SJCRH30 (cell line): Measurements from ENCODE around the gene CEP164. TPM values are rescaled to one million over a fixed set of nuclear protein-coding genes. Genes with fewer than 3 reads are reported as not detected.

Experiments
- DNase-seq, 2 experiments: peaks; one replicate each; pipeline ENCODE4 v3.0.0-alpha.2; 2015 to 2020
- H3K27ac ChIP-seq: fragments of 250-450 bp; sonication (Bioruptor Pico); 2 replicates; pipeline ENCODE4 v1.5.1; 2020; ENCODE audit warnings: mild to moderate bottlenecking, moderate library complexity
- H3K27me3 ChIP-seq: fragments of 250-450 bp; sonication (Bioruptor Pico); 2 replicates; pipeline ENCODE4 v1.5.1; 2020; ENCODE audit warnings: mild to moderate bottlenecking, moderate library complexity
- H3K36me3 ChIP-seq: fragments of 250-450 bp; sonication (Bioruptor Pico); 2 replicates; pipeline ENCODE4 v1.5.1; 2020; ENCODE audit warnings: mild to moderate bottlenecking, moderate library complexity
- H3K4me1 ChIP-seq: fragments of 250-450 bp; sonication (Bioruptor Pico); 2 replicates; pipeline ENCODE4 v1.5.1; 2020; ENCODE audit warnings: mild to moderate bottlenecking, moderate library complexity
- H3K4me3 ChIP-seq: fragments of 250-450 bp; sonication (Bioruptor Pico); 2 replicates; pipeline ENCODE4 v1.5.1; 2020; ENCODE audit warnings: mild to moderate bottlenecking, moderate library complexity
- H3K9me3 ChIP-seq: fragments of 250-450 bp; sonication (Bioruptor Pico); replicated peaks from 2 replicates; pipeline ENCODE4 v1.5.1; 2020; ENCODE audit warnings: mild to moderate bottlenecking, moderate library complexity
- total RNA-seq: library from RNA; depleted of rRNA; stranded (reverse); fragments of >200 nt; shearing (Covaris generic); gene quantifications from 2 replicates; pipeline ENCODE4 v1.2.3, GENCODE V29; 2014

Gene CEP164
- total RNA-seq, 1 experiment from 2014 or later, result 12.6 TPM

DNA sequence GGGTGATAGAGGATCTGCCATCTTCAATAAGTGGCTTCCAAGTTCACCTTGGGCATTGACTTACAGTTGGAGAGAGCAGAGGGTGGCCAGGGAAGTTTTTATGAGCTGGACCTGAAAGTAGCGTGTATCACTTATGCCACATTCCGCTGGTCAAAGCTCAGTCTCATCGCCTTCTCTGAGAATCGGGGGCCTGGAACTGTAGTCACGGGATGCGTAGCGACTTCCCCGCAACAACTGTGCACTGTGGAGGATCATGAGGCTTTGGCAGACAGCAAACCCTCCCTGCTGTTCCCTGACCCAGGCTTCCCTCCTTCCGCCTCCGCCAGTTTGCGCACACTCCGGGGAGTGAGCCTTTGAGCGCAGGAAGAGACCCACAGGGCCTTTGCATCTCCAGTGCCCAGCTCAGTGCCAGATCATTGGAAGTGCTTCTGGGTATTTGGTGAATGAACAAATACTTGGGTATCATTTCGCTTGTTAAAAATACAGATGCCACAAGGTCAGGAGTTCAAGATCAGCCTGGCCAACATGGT is 95.5 kb downstream of the CEP164 start:
- no peaks in the 10 kb centered on the region for H3K9me3 ChIP-seq
- H3K4me1 ChIP-seq, result no peaks in the 10 kb centered on the region
- no peaks in the 10 kb centered on the region for H3K36me3 ChIP-seq
- H3K27ac ChIP-seq, result no peak overlapping the region
- no peak for DNase-seq
- H3K4me3 ChIP-seq, result no peak overlapping the region
- H3K27me3 ChIP-seq, result no peaks in the 10 kb centered on the region

- H3K4me3 ChIP-seq, result no peak overlapping the region
- no peaks in the 10 kb centered on the region for H3K36me3 ChIP-seq
- H3K27me3 ChIP-seq, result no peaks in the 10 kb centered on the region
- H3K9me3 ChIP-seq, result no peaks in the 10 kb centered on the region
- no peak for DNase-seq
- H3K4me1 ChIP-seq, result no peaks in the 10 kb centered on the region
- H3K27ac ChIP-seq, result no peak overlapping the region
These were observed 97.1 kb downstream of the CEP164 start for GRCh38 chr11:117424781-117425180.

DNA sequence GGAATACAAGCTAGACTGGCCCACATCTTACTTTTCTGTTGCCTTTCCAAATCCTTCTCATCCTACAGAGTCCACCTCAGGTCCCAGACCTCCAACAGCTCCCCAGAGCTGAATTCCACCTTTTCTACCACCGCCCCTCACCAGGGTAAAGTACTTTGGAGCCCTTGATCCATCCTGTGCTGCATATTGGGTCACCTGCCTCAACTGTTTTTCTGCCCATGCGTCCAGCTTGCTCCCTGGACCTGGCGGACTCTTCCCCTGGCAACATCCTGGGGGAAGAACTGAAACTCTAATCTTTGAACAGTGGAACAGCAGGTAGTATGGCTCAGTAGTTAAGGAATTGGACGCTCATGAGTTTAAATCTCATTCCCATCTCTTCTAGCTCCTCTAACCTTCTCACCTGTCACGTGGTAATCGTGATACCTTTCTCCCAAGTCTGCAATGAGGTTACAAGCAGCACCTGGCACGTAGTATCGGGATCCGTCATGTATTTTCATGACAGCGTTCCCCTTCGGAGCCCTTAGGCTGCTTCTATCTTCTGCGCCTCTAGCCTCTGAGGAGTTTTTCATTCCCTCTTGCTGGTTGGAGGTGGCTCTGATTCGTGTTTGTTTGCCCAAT is 98.1 kb downstream of the CEP164 start:
- no peaks in the 10 kb centered on the region for H3K9me3 ChIP-seq
- H3K4me3 ChIP-seq, result no peak overlapping the region
- no peak overlapping the region for H3K27ac ChIP-seq
- no peaks in the 10 kb centered on the region for H3K4me1 ChIP-seq
- H3K36me3 ChIP-seq, result no peaks in the 10 kb centered on the region
- no peak for DNase-seq
- H3K27me3 ChIP-seq, result no peaks in the 10 kb centered on the region

DNA sequence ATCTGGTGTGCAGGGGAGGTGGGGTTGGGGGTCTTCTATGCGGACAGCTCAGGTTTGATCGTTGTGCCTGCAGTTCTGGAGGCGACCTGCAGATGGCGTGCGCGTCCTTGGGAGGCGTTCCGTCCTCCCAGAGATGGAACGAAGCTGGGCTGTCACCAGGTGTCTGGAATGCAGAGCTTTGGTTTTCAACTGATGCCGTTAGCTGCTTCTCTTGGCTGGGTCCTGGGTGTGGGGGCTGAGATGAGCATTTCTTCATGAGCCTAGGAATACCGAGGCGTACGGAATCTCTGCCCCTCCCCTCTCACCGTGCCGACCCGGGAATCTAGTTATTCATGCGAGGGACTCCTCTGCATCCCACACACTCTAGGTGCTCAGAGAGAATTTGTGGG is 98.6 kb downstream of the CEP164 start:
- no peaks in the 10 kb centered on the region for H3K27me3 ChIP-seq
- H3K27ac ChIP-seq, result no peak overlapping the region
- no peaks in the 10 kb centered on the region for H3K9me3 ChIP-seq
- H3K36me3 ChIP-seq, result no peaks in the 10 kb centered on the region
- DNase-seq, result peak; percentile 50 to 66
- H3K4me3 ChIP-seq, result no peak overlapping the region
- no peaks in the 10 kb centered on the region for H3K4me1 ChIP-seq

DNA sequence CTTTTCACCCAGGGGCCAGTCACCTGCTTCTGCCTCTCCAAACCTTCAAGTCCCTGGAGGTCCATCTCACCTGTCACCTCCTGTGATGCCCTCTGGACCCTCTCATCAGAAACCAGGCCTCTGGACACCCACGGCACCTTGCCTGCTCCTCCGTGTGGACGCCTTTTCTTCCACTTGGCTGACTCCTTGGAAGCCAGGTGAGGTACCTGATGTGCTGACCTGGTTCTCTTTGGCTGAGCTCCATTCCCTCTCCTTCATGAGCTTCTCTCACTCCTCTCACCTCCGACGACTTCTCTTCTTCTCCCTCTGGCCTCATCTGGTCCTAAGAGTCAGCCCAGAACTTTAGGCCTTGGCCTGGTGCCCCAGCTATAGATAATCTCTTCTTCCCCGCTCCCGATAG is 99.3 kb downstream of the CEP164 start:
- DNase-seq, result no peak
- H3K4me3 ChIP-seq, result no peak overlapping the region
- H3K9me3 ChIP-seq, result no peaks in the 10 kb centered on the region
- H3K4me1 ChIP-seq, result no peaks in the 10 kb centered on the region
- H3K27me3 ChIP-seq, result no peaks in the 10 kb centered on the region
- no peaks in the 10 kb centered on the region for H3K36me3 ChIP-seq
- H3K27ac ChIP-seq, result no peak overlapping the region

GRCh38 chr11:117427356-117427874 is 99.8 kb downstream of the CEP164 start:
- Histone ChIP-seq H3K4me1 (no peaks in the 10 kb centered on the region), H3K27me3 (no peaks in the 10 kb centered on the region), H3K36me3 (no peaks in the 10 kb centered on the region), H3K4me3 (no peak overlapping the region), H3K27ac (no peak overlapping the region), H3K9me3 (no peaks in the 10 kb centered on the region)
- DNase-seq, result no peak

DNA sequence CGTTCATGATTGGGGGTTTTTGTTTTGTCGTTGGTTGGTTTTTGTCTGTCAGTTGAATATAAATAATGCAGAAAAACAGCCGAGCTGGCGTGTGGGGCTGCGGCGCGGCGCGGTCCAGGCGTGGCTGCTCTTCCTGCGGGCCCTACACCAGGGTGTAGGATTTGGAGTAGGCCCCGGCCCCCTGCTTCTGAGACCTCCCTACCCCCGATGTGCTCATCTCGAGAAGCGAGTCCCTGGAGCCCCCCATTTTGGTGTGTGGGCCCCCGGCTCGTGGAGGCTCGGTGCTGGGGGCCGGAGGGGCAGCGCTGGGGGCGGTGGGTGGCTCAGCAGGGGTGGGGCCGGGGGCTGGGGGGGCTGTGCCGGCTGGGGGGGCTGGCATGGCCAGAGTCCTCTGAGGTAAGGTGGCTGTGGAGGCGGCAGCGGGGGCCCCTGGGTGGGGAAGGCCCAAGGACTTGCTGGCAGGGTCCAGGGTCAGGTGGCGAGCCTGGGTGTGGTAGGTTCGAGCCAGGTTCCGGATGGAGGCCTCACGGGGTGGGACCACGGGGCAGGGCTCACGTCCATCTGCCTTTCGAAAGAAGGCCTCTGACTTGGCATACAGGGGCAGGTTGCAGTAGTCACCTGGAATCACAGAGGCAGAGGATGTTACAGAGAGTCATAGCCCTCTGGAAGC is 100.7 kb downstream of the CEP164 start:
- Histone ChIP-seq H3K4me1 (no peaks in the 10 kb centered on the region), H3K4me3 (no peak overlapping the region), H3K27ac (no peak overlapping the region), H3K27me3 (no peaks in the 10 kb centered on the region), H3K36me3 (no peaks in the 10 kb centered on the region), H3K9me3 (no peaks in the 10 kb centered on the region)
- DNase-seq, result no peak

DNA sequence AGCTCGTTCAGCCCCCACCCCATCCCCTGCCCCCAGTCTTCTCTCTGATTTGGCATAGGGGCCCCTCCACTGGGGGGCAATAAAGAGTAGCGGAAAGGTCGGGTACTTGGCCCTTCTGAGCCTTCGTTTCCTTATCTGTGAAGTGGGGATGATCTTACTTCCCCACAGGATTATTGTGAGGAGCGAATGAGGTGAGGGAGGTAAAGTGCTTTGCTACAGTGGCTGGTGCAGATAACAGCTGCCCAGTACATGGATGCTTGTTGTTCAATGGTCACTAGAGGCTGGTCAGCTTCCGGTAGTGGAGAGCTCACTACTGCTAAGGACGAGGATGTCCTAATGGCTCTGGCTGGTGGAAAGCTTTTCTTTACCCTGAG is 101.2 kb downstream of the CEP164 start:
- H3K27ac ChIP-seq, result no peak overlapping the region
- H3K4me3 ChIP-seq, result no peak overlapping the region
- no peaks in the 10 kb centered on the region for H3K9me3 ChIP-seq
- no peak for DNase-seq
- H3K4me1 ChIP-seq, result no peaks in the 10 kb centered on the region
- no peaks in the 10 kb centered on the region for H3K27me3 ChIP-seq
- H3K36me3 ChIP-seq, result no peaks in the 10 kb centered on the region

- Histone ChIP-seq H3K4me3 (no peak overlapping the region), H3K4me1 (no peaks in the 10 kb centered on the region), H3K9me3 (no peaks in the 10 kb centered on the region), H3K36me3 (no peaks in the 10 kb centered on the region), H3K27ac (no peak overlapping the region), H3K27me3 (no peaks in the 10 kb centered on the region)
- no peak for DNase-seq
These were observed 102.8 kb downstream of the CEP164 start for GRCh38 chr11:117430293-117430955.

DNA sequence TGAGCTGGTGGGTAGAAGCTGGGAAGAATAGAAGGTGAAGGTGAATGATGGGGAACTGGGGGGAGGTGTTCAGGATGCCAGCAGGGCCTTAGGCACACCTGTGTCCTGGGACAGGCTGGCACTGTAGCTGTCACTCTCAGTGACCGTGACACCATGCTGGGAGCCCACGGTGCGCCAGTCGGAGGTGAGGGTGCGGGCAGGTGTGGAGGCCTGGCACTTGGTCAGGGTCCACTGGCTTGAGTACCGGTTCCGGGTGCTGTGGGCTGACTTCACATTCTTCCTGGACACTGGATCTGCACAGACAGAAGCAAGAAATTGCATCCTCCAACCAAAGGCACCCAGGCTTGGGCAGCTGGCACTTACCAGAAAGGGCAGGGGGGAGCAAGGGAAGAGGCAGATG is 103.8 kb downstream of the CEP164 start:
- H3K4me1 ChIP-seq, result no peaks in the 10 kb centered on the region
- DNase-seq, result no peak
- no peak overlapping the region for H3K27ac ChIP-seq
- H3K36me3 ChIP-seq, result no peaks in the 10 kb centered on the region
- no peaks in the 10 kb centered on the region for H3K27me3 ChIP-seq
- H3K4me3 ChIP-seq, result no peak overlapping the region
- no peaks in the 10 kb centered on the region for H3K9me3 ChIP-seq

DNA sequence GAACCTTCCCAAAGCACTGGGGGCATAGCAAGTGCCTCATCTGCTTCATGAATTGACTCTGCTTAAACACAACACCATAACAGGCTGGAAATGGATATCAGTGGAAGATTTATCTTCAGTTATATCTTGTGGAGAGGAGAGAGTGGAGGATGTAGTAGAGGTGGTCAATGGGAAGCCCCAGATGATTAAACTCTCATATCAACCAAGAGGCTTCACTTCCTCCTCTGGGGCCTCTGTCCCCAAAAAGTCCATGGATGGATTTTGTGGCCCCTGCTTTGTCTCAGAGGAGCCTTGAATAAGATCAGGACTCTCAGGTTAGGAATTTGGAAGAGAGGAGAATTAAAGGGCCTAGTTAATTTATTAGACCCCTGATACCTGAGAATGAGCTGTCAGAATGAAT is 106.1 kb downstream of the CEP164 start:
- Histone ChIP-seq H3K9me3 (no peaks in the 10 kb centered on the region), H3K4me1 (no peaks in the 10 kb centered on the region), H3K27ac (no peak overlapping the region), H3K4me3 (no peak overlapping the region), H3K36me3 (no peaks in the 10 kb centered on the region), H3K27me3 (no peaks in the 10 kb centered on the region)
- DNase-seq, result no peak

- Histone ChIP-seq H3K36me3 (no peaks in the 10 kb centered on the region), H3K27ac (no peak overlapping the region), H3K4me1 (no peaks in the 10 kb centered on the region), H3K9me3 (no peaks in the 10 kb centered on the region), H3K4me3 (no peak overlapping the region), H3K27me3 (no peaks in the 10 kb centered on the region)
- no peak for DNase-seq
These were observed 106.8 kb downstream of the CEP164 start for GRCh38 chr11:117434481-117434880.

GRCh38 chr11:117435326-117435725 is 107.7 kb downstream of the CEP164 start:
- H3K9me3 ChIP-seq, result no peaks in the 10 kb centered on the region
- no peak for DNase-seq
- H3K27me3 ChIP-seq, result no peaks in the 10 kb centered on the region
- no peaks in the 10 kb centered on the region for H3K4me1 ChIP-seq
- no peaks in the 10 kb centered on the region for H3K36me3 ChIP-seq
- no peak overlapping the region for H3K27ac ChIP-seq
- H3K4me3 ChIP-seq, result no peak overlapping the region

GRCh38 chr11:117437041-117437790 is 109.6 kb downstream of the CEP164 start:
- Histone ChIP-seq H3K4me3 (no peak overlapping the region), H3K27ac (no peak overlapping the region), H3K27me3 (no peaks in the 10 kb centered on the region), H3K9me3 (no peaks in the 10 kb centered on the region), H3K4me1 (no peaks in the 10 kb centered on the region), H3K36me3 (no peaks in the 10 kb centered on the region)
- no peak for DNase-seq

GRCh38 chr11:117437791-117438130 is 110.1 kb downstream of the CEP164 start:
- Histone ChIP-seq H3K27ac (no peak overlapping the region), H3K36me3 (no peaks in the 10 kb centered on the region), H3K4me1 (no peaks in the 10 kb centered on the region), H3K9me3 (no peaks in the 10 kb centered on the region), H3K4me3 (no peak overlapping the region), H3K27me3 (no peaks in the 10 kb centered on the region)
- DNase-seq, result no peak
